ENCODE results near the gene S100A14. TPM values are rescaled to one million over a fixed set of nuclear protein-coding genes. Genes with fewer than 3 reads are reported as not detected.
A peak's percentile ranks its signal among the peaks of the same experiment; 100 is the strongest.

S100A14 gene
- total and polyA plus RNA-seq, 2 of the 13 experiments (the other 11 are each of a cell fraction or from before 2014, with no cell fraction given): 1.4 to 7.7 TPM

GRCh38 chr1:153626904-153627714 lies 11.0 kb upstream of the S100A14 start, which contains the start of gene S100A13 (continued):
- TF ChIP-seq FIP1L1 (IDR thresholded peaks at IDR 0.05; ENCODE audit: borderline replicate concordance, insufficient read depth, low read depth, low read length): no peak
- TF ChIP-seq ZNF891 (CRISPR knock-in tag; IDR thresholded peaks at IDR 0.05): no peak
- no peak for TF ChIP-seq REL (CRISPR knock-in tag; conservative IDR thresholded peaks at IDR 0.05)
- TF ChIP-seq ZNF550 (CRISPR knock-in tag; IDR thresholded peaks at IDR 0.05; ENCODE audit: borderline replicate concordance): no peak
- no peak for TF ChIP-seq SOX13 (IDR thresholded peaks at IDR 0.05)
- TF ChIP-seq SOX13 (CRISPR knock-in tag; conservative IDR thresholded peaks at IDR 0.05 in 1 of 2, IDR thresholded peaks at IDR 0.05 in 1 of 2): no peak
- no peak for TF ChIP-seq TAF15 (IDR thresholded peaks at IDR 0.05; ENCODE audit: low read depth, low read length, poor library complexity, severe bottlenecking)
- TF ChIP-seq POLR2AphosphoS5 (IDR thresholded peaks at IDR 0.05; ENCODE audit: low read depth, low read length): peak; percentile 95
- TF ChIP-seq TERF1 (CRISPR knock-in tag; IDR thresholded peaks at IDR 0.05): no peak
- TF ChIP-seq RARG (CRISPR knock-in tag; IDR thresholded peaks at IDR 0.05; ENCODE audit: low read depth): no peak
- no peak for TF ChIP-seq ZHX1 (CRISPR knock-in tag; IDR thresholded peaks at IDR 0.05; ENCODE audit: low read depth)
- TF ChIP-seq ZNF343 (CRISPR knock-in tag; IDR thresholded peaks at IDR 0.05): no peak
- TF ChIP-seq TOPORS (CRISPR knock-in tag; IDR thresholded peaks at IDR 0.05): no peak
- TF ChIP-seq ARNTL (CRISPR knock-in tag; IDR thresholded peaks at IDR 0.05): no peak
- TF ChIP-seq JUNB (CRISPR knock-in tag; IDR thresholded peaks at IDR 0.05; ENCODE audit: borderline replicate concordance): no peak
- TF ChIP-seq STAG1 (CRISPR knock-in tag; IDR thresholded peaks at IDR 0.05): peak; percentile 63
- TF ChIP-seq ZSCAN25 (CRISPR knock-in tag; IDR thresholded peaks at IDR 0.05): peak; percentile 50; the same call in 1 of the 2 replicates
- no peak for TF ChIP-seq AHR (CRISPR knock-in tag; IDR thresholded peaks at IDR 0.05)
- TF ChIP-seq HNF1B (CRISPR knock-in tag; IDR thresholded peaks at IDR 0.05): peak; percentile 70
- TF ChIP-seq BRCA1 (CRISPR knock-in tag; IDR thresholded peaks at IDR 0.05): no peak
- TF ChIP-seq KMT2A (CRISPR knock-in tag; IDR thresholded peaks at IDR 0.05): no peak
- TF ChIP-seq MEF2D (CRISPR knock-in tag; IDR thresholded peaks at IDR 0.05): no peak; the same call in 1 of the 2 replicates

All from HepG2 (cell line).